Muscle of leg (tissue), 11 donors: ENCODE measurements around the gene SIGLEC9. TPM values are rescaled to one million over a fixed set of nuclear protein-coding genes. Genes with fewer than 3 reads are reported as not detected.
A peak's percentile ranks its signal among the peaks of the same experiment; 100 is the strongest.

Source experiments
- DNase-seq: peaks from one replicate; pipeline ENCODE4 v3.0.0; 2013
- H3K27ac ChIP-seq: one replicate; pipeline ENCODE4 v1.5.1; 2013; ENCODE audit warnings: mild to moderate bottlenecking, low read length, control low read depth
- H3K27me3 ChIP-seq: one replicate; pipeline ENCODE4 v1.6.1; 2013; ENCODE audit warnings: low read length; ENCODE audit not compliant: control insufficient read depth, insufficient read depth
- H3K36me3 ChIP-seq: one replicate; pipeline ENCODE4 v1.6.1; 2013; ENCODE audit warnings: low read length; ENCODE audit not compliant: control insufficient read depth, insufficient read depth
- H3K4me1 ChIP-seq: one replicate; pipeline ENCODE4 v1.6.1; 2013; ENCODE audit warnings: low read length; ENCODE audit not compliant: control insufficient read depth, insufficient read depth
- H3K4me3 ChIP-seq: one replicate; pipeline ENCODE4 v1.5.1; 2013; ENCODE audit warnings: low read length, control low read depth
- H3K9me3 ChIP-seq: replicated peaks from 2 replicates; pipeline ENCODE4 v1.6.1; 2013; ENCODE audit warnings: low read depth, low read length; ENCODE audit not compliant: control insufficient read depth
- WGBS: methylation state at CpG from one replicate; pipeline ENCODE4 v1.1.5; 2013; ENCODE audit warnings: missing lambda C conversion rate; ENCODE audit not compliant: insufficient coverage; 5-methylcytosine and 5-hydroxymethylcytosine counted together
- polyA plus RNA-seq, 8 donors: library from polyadenylated mRNA; unstranded; fragments of 120-200 nt; gene quantifications; one replicate each; pipeline versions ENCODE4 v1.2.1 to v1.2.3, GENCODE V29; 2013; ENCODE audit warnings: inconsistent platforms in 1 of 8, low replicate concordance in 1 of 8; ENCODE audit not compliant: insufficient read length in 8 of 8, insufficient read depth in 1 of 8
- total RNA-seq: library from RNA; stranded (reverse); fragments of 120-200 nt; gene quantifications from one replicate; pipeline ENCODE4 v1.2.4, GENCODE V29; 2013

The SIGLEC9 gene
- total and polyA plus RNA-seq, 9 donors: 0.53 to 1.4 (median 1.1) TPM

- Histone ChIP-seq H3K36me3 (peaks cover 13% of the 10 kb centered on the region), H3K27ac (no peak overlapping the region), H3K4me1 (no peaks in the 10 kb centered on the region), H3K27me3 (no peaks in the 10 kb centered on the region), H3K9me3 (no peaks in the 10 kb centered on the region), H3K4me3 (no peak overlapping the region)
- DNase-seq: no peak
- WGBS: 73% methylated on average over 4 of the region's 6 CpGs
Observed at GRCh38 chr19:51096473-51097165, 28.1 kb upstream of the SIGLEC9 start.

DNA sequence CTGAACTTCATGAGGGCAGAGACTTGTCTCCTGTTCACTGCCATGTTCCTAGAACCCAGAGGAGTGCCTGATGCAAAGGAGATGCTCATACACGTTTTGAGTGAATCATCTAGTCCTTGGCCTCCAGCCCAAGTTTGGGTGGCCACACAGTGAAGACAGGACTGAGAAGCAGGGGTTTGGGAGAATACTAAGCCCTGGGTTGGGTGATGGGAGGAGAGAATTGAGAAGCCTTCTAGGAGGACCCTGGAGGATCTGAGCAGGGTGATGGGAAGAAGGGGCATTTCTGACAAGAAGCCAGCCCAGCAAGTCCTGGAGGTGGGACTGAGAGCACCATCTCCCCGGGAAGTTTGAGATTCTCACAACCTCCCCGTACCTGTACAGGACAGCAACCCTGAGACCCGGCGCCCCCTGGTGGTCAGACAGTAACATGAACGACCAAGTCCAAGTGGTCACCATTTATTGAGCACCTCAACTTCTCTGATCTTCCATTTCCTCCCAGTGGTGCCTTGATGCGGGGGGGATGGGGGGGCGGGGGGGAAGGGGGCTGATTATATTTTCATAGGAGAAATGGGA lies 27.5 kb upstream of the SIGLEC9 start:
- Histone ChIP-seq H3K4me1 (no peaks in the 10 kb centered on the region), H3K27ac (no peak overlapping the region), H3K9me3 (no peaks in the 10 kb centered on the region), H3K4me3 (no peak overlapping the region), H3K36me3 (peaks cover 16% of the 10 kb centered on the region), H3K27me3 (no peaks in the 10 kb centered on the region)
- 0% methylated on average over 2 of the region's 8 CpGs for WGBS
- no peak for DNase-seq

GRCh38 chr19:51097796-51098195 lies 26.9 kb upstream of the SIGLEC9 start:
- Histone ChIP-seq H3K36me3 (peaks cover 22% of the 10 kb centered on the region), H3K4me3 (no peak overlapping the region), H3K27ac (no peak overlapping the region), H3K4me1 (no peaks in the 10 kb centered on the region), H3K9me3 (no peaks in the 10 kb centered on the region), H3K27me3 (no peaks in the 10 kb centered on the region)
- WGBS: 88% methylated on average over 17 of the region's 20 CpGs
- no peak for DNase-seq

- Histone ChIP-seq H3K27ac (no peak overlapping the region), H3K4me3 (no peak overlapping the region), H3K9me3 (no peaks in the 10 kb centered on the region), H3K36me3 (peaks cover 27% of the 10 kb centered on the region), H3K27me3 (no peaks in the 10 kb centered on the region), H3K4me1 (no peaks in the 10 kb centered on the region)
- 27% methylated on average over 78 of the region's 78 CpGs for WGBS
- peak; percentile 74 for DNase-seq
Observed at GRCh38 chr19:51098365-51099046, 26.2 kb upstream of the SIGLEC9 start.

- no peak for DNase-seq
- Histone ChIP-seq H3K27me3 (no peaks in the 10 kb centered on the region), H3K9me3 (no peaks in the 10 kb centered on the region), H3K36me3 (peaks cover 31% of the 10 kb centered on the region), H3K4me3 (no peak overlapping the region), H3K4me1 (no peaks in the 10 kb centered on the region), H3K27ac (no peak overlapping the region)
- 40% methylated on average over 20 of the region's 22 CpGs for WGBS
Observed at GRCh38 chr19:51099047-51099382, 25.7 kb upstream of the SIGLEC9 start.

DNA sequence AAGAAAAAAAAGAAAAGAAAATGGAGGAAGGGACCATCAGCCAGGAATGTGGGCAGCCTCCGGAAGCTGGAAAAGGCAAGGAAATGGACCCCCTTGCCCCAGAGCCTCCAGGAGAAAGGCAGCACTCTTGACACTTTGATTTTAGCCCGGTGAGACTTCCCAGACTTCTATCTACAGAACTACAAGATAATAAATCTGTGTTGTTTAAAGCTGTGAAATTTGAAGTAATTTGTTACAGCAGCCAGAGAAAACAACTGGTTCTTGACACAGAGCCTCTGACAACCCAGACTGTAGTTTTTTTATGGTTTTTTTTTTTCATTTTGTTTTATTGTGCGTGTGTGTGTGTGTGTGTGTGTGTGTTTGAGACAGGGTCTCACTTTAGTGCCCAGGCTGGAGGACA lies 24.1 kb upstream of the SIGLEC9 start:
- H3K9me3 ChIP-seq: no peaks in the 10 kb centered on the region
- no peaks in the 10 kb centered on the region for H3K4me1 ChIP-seq
- H3K27me3 ChIP-seq: no peaks in the 10 kb centered on the region
- no peak overlapping the region for H3K27ac ChIP-seq
- peaks cover 34% of the 10 kb centered on the region for H3K36me3 ChIP-seq
- no peak overlapping the region for H3K4me3 ChIP-seq
- WGBS: 83% methylated on average over 1 of the region's 3 CpGs
- DNase-seq: no peak

GRCh38 chr19:51101171-51101865 lies 23.4 kb upstream of the SIGLEC9 start:
- Histone ChIP-seq H3K27me3 (no peaks in the 10 kb centered on the region), H3K27ac (no peak overlapping the region), H3K36me3 (peaks cover 38% of the 10 kb centered on the region), H3K9me3 (no peaks in the 10 kb centered on the region), H3K4me3 (no peak overlapping the region), H3K4me1 (no peaks in the 10 kb centered on the region)
- 86% methylated on average over 1 of the region's 5 CpGs for WGBS
- DNase-seq: no peak

GRCh38 chr19:51102991-51103390 lies 21.7 kb upstream of the SIGLEC9 start:
- Histone ChIP-seq H3K36me3 (peaks cover 38% of the 10 kb centered on the region), H3K9me3 (no peaks in the 10 kb centered on the region), H3K4me3 (no peak overlapping the region), H3K4me1 (peaks cover 11% of the 10 kb centered on the region), H3K27me3 (no peaks in the 10 kb centered on the region), H3K27ac (no peak overlapping the region)
- DNase-seq: no peak
- 86% methylated on average over 1 of the region's 7 CpGs for WGBS

- Histone ChIP-seq H3K27ac (no peak overlapping the region), H3K9me3 (no peaks in the 10 kb centered on the region), H3K4me3 (no peak overlapping the region), H3K27me3 (no peaks in the 10 kb centered on the region), H3K4me1 (peaks cover 14% of the 10 kb centered on the region), H3K36me3 (peaks cover 38% of the 10 kb centered on the region)
- no peak for DNase-seq
- 51% methylated on average over 49 of the region's 49 CpGs for WGBS
Observed at GRCh38 chr19:51103926-51104341, 20.8 kb upstream of the SIGLEC9 start.

GRCh38 chr19:51107406-51108065 lies 17.2 kb upstream of the SIGLEC9 start:
- peaks cover 19% of the 10 kb centered on the region for H3K36me3 ChIP-seq
- peaks cover 3% of the 10 kb centered on the region for H3K27me3 ChIP-seq
- 16% methylated on average over 17 of the region's 18 CpGs for WGBS
- H3K4me1 ChIP-seq: peaks cover 16% of the 10 kb centered on the region
- peak overlapping the region; percentile 75 for H3K27ac ChIP-seq
- no peak for DNase-seq
- no peaks in the 10 kb centered on the region for H3K9me3 ChIP-seq
- H3K4me3 ChIP-seq: peak overlapping the region; percentile 90
